ENCODE results near the gene PRDX2. TPM values are rescaled to one million over a fixed set of nuclear protein-coding genes. Genes with fewer than 3 reads are reported as not detected.

The PRDX2 gene
- total RNA-seq, 4 donors from 2014 or later: 357 to 551 (median 406) TPM

DNA sequence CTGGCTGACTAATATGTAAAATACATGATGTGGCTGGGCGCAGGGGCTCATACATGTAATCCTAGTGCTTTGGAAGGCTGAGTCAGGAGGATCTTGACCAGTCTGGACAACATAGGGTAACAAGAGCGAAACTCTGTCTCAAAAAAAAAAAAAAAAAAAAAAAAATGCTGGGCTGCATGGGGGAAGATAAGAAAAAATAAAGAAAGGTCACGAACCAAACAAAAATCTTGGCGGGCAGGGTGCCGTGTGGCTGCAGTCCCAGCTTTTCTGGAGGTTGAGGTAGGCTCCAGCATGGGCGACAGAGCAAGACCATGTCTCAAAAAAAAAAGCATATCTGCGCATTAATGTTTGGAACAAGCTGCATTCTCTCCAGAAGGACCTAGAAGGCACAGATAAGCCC lies 13.5 kb upstream of the PRDX2 start:
- H3K9me3 ChIP-seq: no peaks in the 10 kb centered on the region
- no peaks in the 10 kb centered on the region for H3K4me1 ChIP-seq
- H3K27me3 ChIP-seq: no peaks in the 10 kb centered on the region
- DNase-seq: no peak
- in situ Hi-C loops (cut with MboI; ENCODE audit: low sequenced_read_pairs in 4 of 4) (no loop called here), intact Hi-C loops (cut with DNase I; ENCODE audit: low total_unique reads) (no loop called here)
- no peak overlapping the region for H3K27ac ChIP-seq
- ATAC-seq: no peak
- peaks cover 0 to 11% of the 10 kb centered on the region in 2 donors for H3K36me3 ChIP-seq
- no peak overlapping the region for H3K4me3 ChIP-seq
- TF ChIP-seq, protein P1, sequence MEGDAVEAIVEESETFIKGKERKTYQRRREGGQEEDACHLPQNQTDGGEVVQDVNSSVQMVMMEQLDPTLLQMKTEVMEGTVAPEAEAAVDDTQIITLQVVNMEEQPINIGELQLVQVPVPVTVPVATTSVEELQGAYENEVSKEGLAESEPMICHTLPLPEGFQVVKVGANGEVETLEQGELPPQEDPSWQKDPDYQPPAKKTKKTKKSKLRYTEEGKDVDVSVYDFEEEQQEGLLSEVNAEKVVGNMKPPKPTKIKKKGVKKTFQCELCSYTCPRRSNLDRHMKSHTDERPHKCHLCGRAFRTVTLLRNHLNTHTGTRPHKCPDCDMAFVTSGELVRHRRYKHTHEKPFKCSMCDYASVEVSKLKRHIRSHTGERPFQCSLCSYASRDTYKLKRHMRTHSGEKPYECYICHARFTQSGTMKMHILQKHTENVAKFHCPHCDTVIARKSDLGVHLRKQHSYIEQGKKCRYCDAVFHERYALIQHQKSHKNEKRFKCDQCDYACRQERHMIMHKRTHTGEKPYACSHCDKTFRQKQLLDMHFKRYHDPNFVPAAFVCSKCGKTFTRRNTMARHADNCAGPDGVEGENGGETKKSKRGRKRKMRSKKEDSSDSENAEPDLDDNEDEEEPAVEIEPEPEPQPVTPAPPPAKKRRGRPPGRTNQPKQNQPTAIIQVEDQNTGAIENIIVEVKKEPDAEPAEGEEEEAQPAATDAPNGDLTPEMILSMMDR (IDR thresholded peaks at IDR 0.05 in 4 of 5, conservative IDR thresholded peaks at IDR 0.05 in 1 of 5): no peak
- TF ChIP-seq POLR2A (IDR thresholded peaks at IDR 0.05): no peak

DNA sequence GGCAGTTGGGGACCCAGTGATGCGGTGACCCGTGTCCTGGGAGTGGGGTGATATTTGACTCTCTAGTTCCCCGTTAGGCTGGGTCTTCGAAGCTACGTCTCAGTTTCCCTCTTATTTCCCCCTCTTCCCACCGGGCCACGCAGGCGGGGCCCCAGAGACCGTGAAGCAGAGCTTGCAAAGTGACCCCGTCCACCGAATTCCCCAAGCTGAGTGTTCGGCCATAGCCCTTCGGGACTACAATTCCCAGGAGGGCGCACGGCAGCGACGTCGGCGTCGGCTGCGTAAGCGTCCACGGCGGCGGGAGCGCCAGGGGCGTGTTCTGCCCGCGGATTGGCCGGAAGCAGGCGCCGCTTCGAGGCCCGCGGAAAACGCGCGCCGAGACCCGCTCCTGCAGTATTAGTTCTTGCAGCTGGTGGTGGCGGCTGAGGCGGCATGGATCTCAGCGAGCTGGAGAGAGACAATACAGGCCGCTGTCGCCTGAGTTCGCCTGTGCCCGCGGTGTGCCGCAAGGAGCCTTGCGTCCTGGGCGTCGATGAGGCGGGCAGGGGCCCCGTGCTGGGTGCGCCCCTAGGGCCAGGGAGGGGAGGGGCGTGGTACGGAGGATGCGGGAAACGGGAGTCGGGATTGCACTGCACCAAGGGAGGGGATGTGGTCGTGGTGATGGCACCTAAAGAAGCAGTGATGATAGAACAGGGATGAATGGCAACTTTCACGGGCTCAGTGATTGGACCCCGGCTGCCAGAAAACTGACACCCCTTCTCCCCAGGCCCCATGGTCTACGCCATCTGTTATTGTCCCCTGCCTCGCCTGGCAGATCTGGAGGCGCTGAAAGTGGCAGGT lies 4.9 kb upstream of the PRDX2 start, which contains the start of gene RNASEH2A:
Gene RNASEH2A (plus strand): TSS at position 343 of the 840 bp plus-strand sequence. CDS start 90 bp downstream, at position 433.
- DNase-seq: peak; percentile 79 to 84
- TF ChIP-seq POLR2A (IDR thresholded peaks at IDR 0.05): no peak
- TF ChIP-seq, protein P1 (IDR thresholded peaks at IDR 0.05 in 4 of 5, conservative IDR thresholded peaks at IDR 0.05 in 1 of 5): peak in 2 of 5 experiments; percentile 24 to 25
- Histone ChIP-seq H3K4me3 (peak within 1 kb of the TSS; percentile 68 to 75 (median 70)), H3K9me3 (no peaks in the 10 kb centered on the region), H3K4me1 (peaks cover 15 to 16% of the 10 kb centered on the region in 2 donors), H3K27ac (peak within 1 kb of the TSS; percentile 63 to 79 (median 74)), H3K27me3 (no peaks in the 10 kb centered on the region), H3K36me3 (peaks cover 0 to 4% of the 10 kb centered on the region in 2 donors)
- intact Hi-C loops (cut with DNase I; ENCODE audit: low total_unique reads) (loop anchor here (2.0 kb wide), 1 partner anchor 40 kb away; no protein-coding TSS in a partner anchor), in situ Hi-C loops (cut with MboI; ENCODE audit: low sequenced_read_pairs in 4 of 4) (no loop called here)
- ATAC-seq: peak; percentile 72 to 73

DNA sequence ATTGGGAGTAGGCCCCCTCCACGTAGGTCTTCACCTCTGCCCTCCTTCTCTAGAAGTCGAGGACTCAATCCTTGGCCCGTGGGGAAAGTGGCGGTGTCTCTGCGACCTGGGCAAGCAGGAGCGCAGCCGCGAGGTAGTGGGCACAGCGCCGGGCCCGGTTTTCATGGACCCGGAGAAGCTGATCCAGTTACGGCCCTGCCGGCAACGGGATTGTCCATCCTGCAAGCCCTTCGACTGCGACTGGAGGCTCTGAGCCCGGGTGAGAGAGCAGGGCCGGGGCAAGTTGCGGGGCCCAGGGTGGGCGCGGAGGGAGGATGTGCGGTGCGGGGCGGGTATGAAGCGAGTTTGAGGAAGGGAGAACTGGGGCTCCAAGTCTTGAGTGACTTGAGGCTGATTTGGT lies 2.5 kb upstream of the PRDX2 start:
- no peaks in the 10 kb centered on the region for H3K27me3 ChIP-seq
- no peak overlapping the region for H3K27ac ChIP-seq
- H3K4me1 ChIP-seq: peaks cover 22 to 28% of the 10 kb centered on the region in 2 donors
- no peaks in the 10 kb centered on the region for H3K9me3 ChIP-seq
- intact Hi-C loops (cut with DNase I; ENCODE audit: low total_unique reads) (no loop called here), in situ Hi-C loops (cut with MboI; ENCODE audit: low sequenced_read_pairs in 4 of 4) (no loop called here)
- H3K4me3 ChIP-seq: no peak overlapping the region
- TF ChIP-seq, protein P1 (IDR thresholded peaks at IDR 0.05 in 4 of 5, conservative IDR thresholded peaks at IDR 0.05 in 1 of 5): no peak
- TF ChIP-seq POLR2A (IDR thresholded peaks at IDR 0.05): no peak
- no peak for DNase-seq
- no peak for ATAC-seq
- peaks cover 0 to 17% of the 10 kb centered on the region in 2 donors for H3K36me3 ChIP-seq

DNA sequence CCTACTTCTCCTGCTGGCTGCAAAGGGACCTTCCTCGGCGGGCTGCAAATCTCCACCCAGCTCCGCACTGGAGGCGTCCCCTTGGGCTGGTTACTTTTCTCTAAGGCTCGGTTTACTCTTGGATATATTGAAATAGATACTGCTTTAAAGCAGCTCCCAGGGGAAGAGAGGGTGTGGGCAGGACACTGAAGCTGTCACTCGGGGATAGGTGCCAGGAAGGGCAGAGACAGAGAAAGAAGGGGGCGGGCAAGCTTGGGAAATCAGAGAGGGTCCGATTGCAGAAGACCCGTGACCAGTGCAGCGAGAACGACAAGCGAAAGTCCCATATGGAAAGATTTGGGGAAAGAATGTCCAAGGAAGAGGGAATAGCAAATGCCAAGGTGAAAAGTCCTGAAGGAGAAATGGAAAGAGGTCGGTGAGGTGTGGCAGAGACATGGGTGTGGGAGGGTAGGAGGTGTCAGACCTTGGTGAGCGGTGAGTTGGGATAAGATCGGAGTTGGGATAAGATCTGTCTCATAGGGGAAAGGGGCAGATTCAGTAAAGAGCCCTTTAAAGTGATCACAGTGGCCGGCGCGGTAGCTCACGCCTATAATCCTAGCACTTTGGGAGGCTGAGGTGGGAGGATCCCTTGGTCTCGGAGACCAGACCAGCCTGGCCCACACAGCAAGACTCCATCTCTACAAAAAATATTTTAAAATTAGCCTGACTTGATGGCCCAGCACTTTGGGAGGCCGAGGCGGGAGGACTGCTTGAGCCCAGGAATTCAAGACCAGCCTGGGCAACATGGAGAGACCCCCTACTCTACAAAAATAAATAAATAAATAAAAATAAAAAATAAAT lies 887 bp upstream of the PRDX2 start:
- TF ChIP-seq POLR2A (IDR thresholded peaks at IDR 0.05): no peak
- TF ChIP-seq, protein P1 (IDR thresholded peaks at IDR 0.05 in 4 of 5, conservative IDR thresholded peaks at IDR 0.05 in 1 of 5): no peak
- H3K4me3 ChIP-seq: peak overlapping the region; percentile 84 to 90 (median 86)
- no peaks in the 10 kb centered on the region for H3K9me3 ChIP-seq
- intact Hi-C loops (cut with DNase I; ENCODE audit: low total_unique reads) (no loop called here), in situ Hi-C loops (cut with MboI; ENCODE audit: low sequenced_read_pairs in 4 of 4) (no loop called here)
- peaks cover 22 to 28% of the 10 kb centered on the region in 2 donors for H3K4me1 ChIP-seq
- H3K27me3 ChIP-seq: no peaks in the 10 kb centered on the region
- H3K27ac ChIP-seq: peak overlapping the region; percentile 86 to 93 (median 90)
- DNase-seq: peak in 1 of 2 donors; percentile 76
- peaks cover 0 to 22% of the 10 kb centered on the region in 2 donors for H3K36me3 ChIP-seq
- peak; percentile 37 to 66 for ATAC-seq

All from gastrocnemius medialis (tissue), 4 donors.